ENCODE data around the gene PITPNC1.

Gene PITPNC1

GRCh38 chr17:67369676-67370075, 7.4 kb upstream of the PITPNC1 start:
- Histone ChIP-seq H3K9me3 (replicated peaks in 1 of 2; ENCODE audit: control insufficient read depth in 2 of 2, insufficient read depth in 1 of 2, low read depth in 1 of 2, low read length in 2 of 2) (no peaks in the 10 kb centered on the region), H3K4me3 (ENCODE audit: low read length in 2 of 2) (no peak overlapping the region), H3K4me1 (ENCODE audit: control insufficient read depth in 2 of 2, insufficient read depth in 1 of 2, low read depth in 1 of 2, low read length in 2 of 2) (peaks cover 2 to 7% of the 10 kb centered on the region in 2 donors), H3K9ac (ENCODE audit: low read depth, low read length, poor library complexity) (no peak overlapping the region), H4K91ac (ENCODE audit: low read depth, low read length, poor library complexity) (no peak overlapping the region), H2BK120ac (ENCODE audit: low read depth, low read length) (no peak overlapping the region), H2AFZ (ENCODE audit: low read length) (no peak overlapping the region), H3K36me3 (replicated peaks in 1 of 2; ENCODE audit: control insufficient read depth in 2 of 2, insufficient read depth in 2 of 2, low read length in 2 of 2) (peaks cover 0 to 2% of the 10 kb centered on the region in 2 donors), H3K14ac (ENCODE audit: low read length) (no peak overlapping the region), H2BK15ac (ENCODE audit: low read length) (no peak overlapping the region), H2BK12ac (ENCODE audit: low read length) (no peak overlapping the region), H2BK5ac (ENCODE audit: low read length) (no peak overlapping the region), H3K27me3 (ENCODE audit: control insufficient read depth in 3 of 3, insufficient read depth in 3 of 3, low read depth in 1 of 3, low read length in 3 of 3) (no peaks in the 10 kb centered on the region), H3K4me2 (ENCODE audit: insufficient read depth, low read length, poor library complexity, severe bottlenecking) (no peak overlapping the region), H3K18ac (ENCODE audit: low read length) (no peak overlapping the region), H3K27ac (replicated peaks; ENCODE audit: low read length) (no peak overlapping the region), H3K79me1 (ENCODE audit: low read depth, low read length) (peaks cover 7% of the 10 kb centered on the region), H2AK5ac (ENCODE audit: low read depth, low read length) (no peak overlapping the region), H4K8ac (ENCODE audit: low read depth, low read length) (no peak overlapping the region), H3K23ac (ENCODE audit: low read depth, low read length, poor library complexity) (no peak overlapping the region), H3K4ac (ENCODE audit: low read length) (no peak overlapping the region)
- no peak for DNase-seq (ENCODE audit: low spot score)

- no peak overlapping the region for H3K4me2 ChIP-seq (ENCODE audit: insufficient read depth, low read length, poor library complexity, severe bottlenecking)
- H3K27ac ChIP-seq (replicated peaks; ENCODE audit: low read length): no peak overlapping the region
- no peak overlapping the region for H3K4ac ChIP-seq (ENCODE audit: low read length)
- no peak overlapping the region for H3K14ac ChIP-seq (ENCODE audit: low read length)
- WGBS, 2 donors (ENCODE audit: extremely low coverage in 2 of 2, insufficient read length in 2 of 2, insufficient replicate concordance in 1 of 2): no CpG with 5 or more reads among the region's 1 CpG
- H3K79me1 ChIP-seq (ENCODE audit: low read depth, low read length): no peaks in the 10 kb centered on the region
- no peak overlapping the region for H4K91ac ChIP-seq (ENCODE audit: low read depth, low read length, poor library complexity)
- H2AFZ ChIP-seq (ENCODE audit: low read length): no peak overlapping the region
- peaks cover 0 to 3% (median 0%) of the 10 kb centered on the region in 3 experiments for H3K27me3 ChIP-seq (ENCODE audit: control insufficient read depth in 3 of 3, insufficient read depth in 3 of 3, low read depth in 1 of 3, low read length in 3 of 3)
- no peak overlapping the region for H2BK15ac ChIP-seq (ENCODE audit: low read length)
- no peak overlapping the region for H4K8ac ChIP-seq (ENCODE audit: low read depth, low read length)
- no peak overlapping the region for H2AK5ac ChIP-seq (ENCODE audit: low read depth, low read length)
- H3K9ac ChIP-seq (ENCODE audit: low read depth, low read length, poor library complexity): no peak overlapping the region
- H3K36me3 ChIP-seq (replicated peaks in 1 of 2; ENCODE audit: control insufficient read depth in 2 of 2, insufficient read depth in 2 of 2, low read length in 2 of 2): no peaks in the 10 kb centered on the region
- no peak overlapping the region for H3K18ac ChIP-seq (ENCODE audit: low read length)
- H2BK12ac ChIP-seq (ENCODE audit: low read length): no peak overlapping the region
- peaks cover 5 to 14% of the 10 kb centered on the region in 2 donors for H3K4me1 ChIP-seq (ENCODE audit: control insufficient read depth in 2 of 2, insufficient read depth in 1 of 2, low read depth in 1 of 2, low read length in 2 of 2)
- no peak for DNase-seq (ENCODE audit: low spot score)
- no peak overlapping the region for H2BK5ac ChIP-seq (ENCODE audit: low read length)
- H3K23ac ChIP-seq (ENCODE audit: low read depth, low read length, poor library complexity): no peak overlapping the region
- H3K9me3 ChIP-seq (replicated peaks in 1 of 2; ENCODE audit: control insufficient read depth in 2 of 2, insufficient read depth in 1 of 2, low read depth in 1 of 2, low read length in 2 of 2): no peaks in the 10 kb centered on the region
- H3K4me3 ChIP-seq (ENCODE audit: low read length in 2 of 2): no peak overlapping the region
- H2BK120ac ChIP-seq (ENCODE audit: low read depth, low read length): no peak overlapping the region
Observed at GRCh38 chr17:67372751-67373150, 4.3 kb upstream of the PITPNC1 start.

GRCh38 chr17:67374329-67375053, 2.6 kb upstream of the PITPNC1 start:
- Histone ChIP-seq H2BK120ac (ENCODE audit: low read depth, low read length) (no peak overlapping the region), H3K4ac (ENCODE audit: low read length) (no peak overlapping the region), H3K4me1 (ENCODE audit: control insufficient read depth in 2 of 2, insufficient read depth in 1 of 2, low read depth in 1 of 2, low read length in 2 of 2) (peaks cover 5 to 18% of the 10 kb centered on the region in 2 donors), H3K4me3 (ENCODE audit: low read length in 2 of 2) (no peak overlapping the region), H3K27ac (replicated peaks; ENCODE audit: low read length) (no peak overlapping the region), H2AFZ (ENCODE audit: low read length) (peak overlapping the region; percentile 87), H3K23ac (ENCODE audit: low read depth, low read length, poor library complexity) (peak overlapping the region; percentile 20), H3K9ac (ENCODE audit: low read depth, low read length, poor library complexity) (no peak overlapping the region), H3K14ac (ENCODE audit: low read length) (no peak overlapping the region), H3K27me3 (ENCODE audit: control insufficient read depth in 3 of 3, insufficient read depth in 3 of 3, low read depth in 1 of 3, low read length in 3 of 3) (peaks cover 0 to 3% (median 0%) of the 10 kb centered on the region in 3 experiments), H2BK5ac (ENCODE audit: low read length) (no peak overlapping the region), H3K9me3 (replicated peaks in 1 of 2; ENCODE audit: control insufficient read depth in 2 of 2, insufficient read depth in 1 of 2, low read depth in 1 of 2, low read length in 2 of 2) (no peaks in the 10 kb centered on the region), H2BK12ac (ENCODE audit: low read length) (no peak overlapping the region), H3K36me3 (replicated peaks in 1 of 2; ENCODE audit: control insufficient read depth in 2 of 2, insufficient read depth in 2 of 2, low read length in 2 of 2) (peaks cover 0 to 1% of the 10 kb centered on the region in 2 donors), H3K4me2 (ENCODE audit: insufficient read depth, low read length, poor library complexity, severe bottlenecking) (no peak overlapping the region), H2BK15ac (ENCODE audit: low read length) (no peak overlapping the region), H3K18ac (ENCODE audit: low read length) (no peak overlapping the region), H3K79me1 (ENCODE audit: low read depth, low read length) (no peaks in the 10 kb centered on the region), H4K8ac (ENCODE audit: low read depth, low read length) (no peak overlapping the region), H4K91ac (ENCODE audit: low read depth, low read length, poor library complexity) (no peak overlapping the region), H2AK5ac (ENCODE audit: low read depth, low read length) (no peak overlapping the region)
- peak; percentile 73 for DNase-seq (ENCODE audit: low spot score)
- WGBS, 2 donors (ENCODE audit: extremely low coverage in 2 of 2, insufficient read length in 2 of 2, insufficient replicate concordance in 1 of 2): no CpG with 5 or more reads among the region's 12 CpGs

- Histone ChIP-seq H2BK5ac (ENCODE audit: low read length) (no peak overlapping the region), H3K9me3 (replicated peaks in 1 of 2; ENCODE audit: control insufficient read depth in 2 of 2, insufficient read depth in 1 of 2, low read depth in 1 of 2, low read length in 2 of 2) (no peaks in the 10 kb centered on the region), H3K4me3 (ENCODE audit: low read length in 2 of 2) (no peak overlapping the region), H4K91ac (ENCODE audit: low read depth, low read length, poor library complexity) (no peak overlapping the region), H2AK5ac (ENCODE audit: low read depth, low read length) (no peak overlapping the region), H3K4ac (ENCODE audit: low read length) (no peak overlapping the region), H3K79me1 (ENCODE audit: low read depth, low read length) (no peaks in the 10 kb centered on the region), H3K36me3 (replicated peaks in 1 of 2; ENCODE audit: control insufficient read depth in 2 of 2, insufficient read depth in 2 of 2, low read length in 2 of 2) (peaks cover 0 to 3% of the 10 kb centered on the region in 2 donors), H3K27ac (replicated peaks; ENCODE audit: low read length) (no peak overlapping the region), H4K8ac (ENCODE audit: low read depth, low read length) (no peak overlapping the region), H3K4me1 (ENCODE audit: control insufficient read depth in 2 of 2, insufficient read depth in 1 of 2, low read depth in 1 of 2, low read length in 2 of 2) (peaks cover 5 to 18% of the 10 kb centered on the region in 2 donors), H3K27me3 (ENCODE audit: control insufficient read depth in 3 of 3, insufficient read depth in 3 of 3, low read depth in 1 of 3, low read length in 3 of 3) (peaks cover 0 to 3% (median 0%) of the 10 kb centered on the region in 3 experiments), H3K14ac (ENCODE audit: low read length) (no peak overlapping the region), H3K18ac (ENCODE audit: low read length) (no peak overlapping the region), H3K23ac (ENCODE audit: low read depth, low read length, poor library complexity) (peak overlapping the region; percentile 20), H2AFZ (ENCODE audit: low read length) (peak overlapping the region; percentile 87), H3K9ac (ENCODE audit: low read depth, low read length, poor library complexity) (no peak overlapping the region), H2BK12ac (ENCODE audit: low read length) (no peak overlapping the region), H2BK120ac (ENCODE audit: low read depth, low read length) (no peak overlapping the region), H3K4me2 (ENCODE audit: insufficient read depth, low read length, poor library complexity, severe bottlenecking) (no peak overlapping the region), H2BK15ac (ENCODE audit: low read length) (no peak overlapping the region)
- no CpG with 5 or more reads among the region's 5 CpGs for WGBS, 2 donors (ENCODE audit: extremely low coverage in 2 of 2, insufficient read length in 2 of 2, insufficient replicate concordance in 1 of 2)
- DNase-seq (ENCODE audit: low spot score): no peak
Observed at GRCh38 chr17:67375054-67375427, 2.0 kb upstream of the PITPNC1 start.

Data from neuronal stem cell (in vitro differentiated cells).